Transverse colon (tissue), 4 donors: ENCODE results near the gene RHOT2. TPM values are rescaled to one million over a fixed set of nuclear protein-coding genes. Genes with fewer than 3 reads are reported as not detected.
"Not testable (repeated sequence)": the region's sequence is repeated elsewhere in the genome, so short reads cannot be mapped to it uniquely, and the experiment has no call there.

Experiments
- DNase-seq: peaks from one replicate; pipeline ENCODE4 v3.0.0-alpha.2; 2019
- H3K27ac ChIP-seq, 4 donors: fragments of 200-600 bp; sonication (generic); 2 replicates each; pipeline ENCODE4 v1.5.1; 2016 to 2018; ENCODE audit warnings: inconsistent platforms in 4 of 4
- H3K27me3 ChIP-seq: fragments of 200-600 bp; sonication (generic); 2 replicates; pipeline ENCODE4 v1.5.1; 2017; ENCODE audit warnings: inconsistent platforms
- H3K36me3 ChIP-seq, 4 donors: fragments of 200-600 bp; sonication (generic); 2 replicates each; pipeline ENCODE4 v1.5.1; 2017 to 2019; ENCODE audit warnings: inconsistent platforms in 4 of 4
- H3K4me1 ChIP-seq, 4 donors: fragments of 200-600 bp; sonication (generic); 2 replicates each; pipeline ENCODE4 v1.5.1; 2017 to 2020; ENCODE audit warnings: inconsistent platforms in 4 of 4
- H3K4me3 ChIP-seq, 4 donors: fragments of 200-600 bp; sonication (generic); 1 replicate in 1 of 4; 2 replicates in 3 of 4; pipeline versions ENCODE4 v1.5.1 to v1.6.1; 2017 to 2019; ENCODE audit warnings: inconsistent platforms in 4 of 4
- H3K9me3 ChIP-seq, 2 donors: fragments of 200-600 bp; sonication (generic); 2 replicates each; pipeline ENCODE4 v1.5.1; 2017 to 2019; ENCODE audit warnings: inconsistent platforms in 2 of 2
- CTCF ChIP-seq, 5 experiments: fragments of 200-600 bp in 3 of 5; fragments of 450-650 bp in 2 of 5; sonication (generic) in 3 of 5; IDR thresholded peaks; 1 replicate in 2 of 5; 2 replicates in 3 of 5; pipeline ENCODE4 v1.5.1; 2016 to 2017; ENCODE audit warnings: antibody characterized with exemption in 5 of 5, inconsistent platforms in 3 of 5, mild to moderate bottlenecking in 2 of 5, moderate library complexity in 1 of 5
- EP300 ChIP-seq: sonication (generic); formaldehyde crosslinking; IDR thresholded peaks from one replicate; pipeline ENCODE4 v1.6.1; 2017; ENCODE audit warnings: antibody characterized with exemption, low read depth
- POLR2A ChIP-seq: fragments of 450-650 bp; IDR thresholded peaks from one replicate; pipeline ENCODE4 v1.6.1; 2016; ENCODE audit warnings: antibody characterized with exemption, mild to moderate bottlenecking, moderate library complexity
- POLR2AphosphoS5 ChIP-seq, 3 donors: sonication (generic); formaldehyde crosslinking; IDR thresholded peaks; one replicate each; pipeline ENCODE4 v1.6.1; 2016; ENCODE audit warnings: antibody characterized with exemption in 3 of 3
- WGBS, 2 donors: methylation state at CpG; one replicate each; pipeline ENCODE4 v1.1.5; 2018; ENCODE audit warnings: low coverage in 1 of 2; 5-methylcytosine and 5-hydroxymethylcytosine counted together
- in situ Hi-C, 4 donors: fragments of 200-750 bp; cut with MboI; loops; one replicate each; pipeline versions ENCODE4 v1.15.0 to v1.15.1; 2017; ENCODE audit warnings: low sequenced_read_pairs in 3 of 4, low pct_ligation_motif_present in 1 of 4, low pct_unique_long_range_greater_than_20kb in 1 of 4
- intact Hi-C: fragments of 100-400 bp; cut with DNase I; formaldehyde crosslinking; loops from one replicate; pipeline ENCODE4 v1.15.1; 2023; ENCODE audit warnings: low total_unique reads
- total RNA-seq, 4 donors: library from RNA; depleted of rRNA; stranded (reverse); fragments of >200 nt; gene quantifications; one replicate each; pipeline ENCODE4 v1.1.0, GENCODE V29; 2016

RHOT2 gene
- total RNA-seq, 4 donors from 2014 or later, result 133 to 386 (median 259) TPM

GRCh38 chr16:689175-689897 lies 21.4 kb downstream of the RHOT2 start:
- peaks cover 29% of the 10 kb centered on the region for H3K27me3 ChIP-seq
- TF ChIP-seq POLR2AphosphoS5 (IDR thresholded peaks at IDR 0.05) (no peak), EP300 (no peak), CTCF (IDR thresholded peaks at IDR 0.05) (no peak), POLR2A (no peak)
- intact Hi-C loops (no loop called here), in situ Hi-C loops (no loop called here)
- DNase-seq, result no peak
- H3K27ac ChIP-seq, result peak overlapping the region; percentile 86 to 95 (median 89)
- H3K36me3 ChIP-seq, result no peaks in the 10 kb centered on the region
- peak overlapping the region; percentile 84 to 97 (median 90) for H3K4me3 ChIP-seq
- H3K9me3 ChIP-seq, result no peaks in the 10 kb centered on the region
- 20 to 80% methylated on average over 1 to 26 of the region's 26 CpGs for WGBS, 2 donors
- peaks cover 17 to 39% (median 32%) of the 10 kb centered on the region in 4 donors for H3K4me1 ChIP-seq

- intact Hi-C loops, H3K9me3 ChIP-seq, H3K36me3 ChIP-seq, in situ Hi-C loops, H3K27ac ChIP-seq, DNase-seq, H3K4me3 ChIP-seq: not testable (repeated sequence)
- Histone ChIP-seq H3K4me1 (peaks cover 21 to 44% (median 39%) of the 10 kb centered on the region in 4 donors), H3K27me3 (peaks cover 46% of the 10 kb centered on the region)
- 84% methylated on average over 16 of the region's 16 CpGs; no CpG with 5 or more reads in 1 of the 2 donors for WGBS, 2 donors
These were observed 23.3 kb downstream of the RHOT2 start for GRCh38 chr16:691242-691641.

GRCh38 chr16:692356-693108 lies 24.6 kb downstream of the RHOT2 start:
- DNase-seq, result no peak
- no peak for TF ChIP-seq CTCF (IDR thresholded peaks at IDR 0.05)
- TF ChIP-seq EP300, result no peak
- no peak for TF ChIP-seq POLR2A
- no peak for TF ChIP-seq POLR2AphosphoS5 (IDR thresholded peaks at IDR 0.05)
- intact Hi-C loops, result no loop called here
- WGBS, 2 donors, result 59 to 60% methylated on average over 8 to 10 of the region's 10 CpGs
- in situ Hi-C loops, result no loop called here
- H3K27ac ChIP-seq, result no peak overlapping the region
- H3K4me1 ChIP-seq, result peaks cover 23 to 47% (median 41%) of the 10 kb centered on the region in 4 donors
- no peaks in the 10 kb centered on the region for H3K36me3 ChIP-seq
- H3K27me3 ChIP-seq, result peaks cover 50% of the 10 kb centered on the region
- H3K4me3 ChIP-seq, result no peak overlapping the region
- H3K9me3 ChIP-seq, result no peaks in the 10 kb centered on the region

GRCh38 chr16:693364-693763 lies 25.4 kb downstream of the RHOT2 start:
- H3K4me3 ChIP-seq, result no peak overlapping the region
- in situ Hi-C loops (no loop called here), intact Hi-C loops (no loop called here)
- H3K27me3 ChIP-seq, result peaks cover 53% of the 10 kb centered on the region
- peaks cover 23 to 47% (median 41%) of the 10 kb centered on the region in 4 donors for H3K4me1 ChIP-seq
- no peak for DNase-seq
- no peak for TF ChIP-seq POLR2A
- no peak for TF ChIP-seq POLR2AphosphoS5 (IDR thresholded peaks at IDR 0.05)
- TF ChIP-seq CTCF (IDR thresholded peaks at IDR 0.05), result no peak
- TF ChIP-seq EP300, result no peak
- H3K27ac ChIP-seq, result no peak overlapping the region
- no peaks in the 10 kb centered on the region for H3K36me3 ChIP-seq
- no peaks in the 10 kb centered on the region for H3K9me3 ChIP-seq
- WGBS, 2 donors, result 63% methylated on average over 20 of the region's 22 CpGs; no CpG with 5 or more reads in 1 of the 2 donors
